A549 treated with RU486 at 1 μM for 4 hours (cell line): ENCODE results near the gene COQ2. TPM values are rescaled to one million over a fixed set of nuclear protein-coding genes. Genes with fewer than 3 reads are reported as not detected.

Experiments used
- total RNA-seq: library from RNA; stranded (reverse); fragments of 200-300 nt; extraction: Qiagen RNA extraction; gene quantifications from 5 replicates; pipeline ENCODE4 v1.2.3, GENCODE V29; 2022; ENCODE audit warnings: low read depth

The COQ2 gene, protein sequence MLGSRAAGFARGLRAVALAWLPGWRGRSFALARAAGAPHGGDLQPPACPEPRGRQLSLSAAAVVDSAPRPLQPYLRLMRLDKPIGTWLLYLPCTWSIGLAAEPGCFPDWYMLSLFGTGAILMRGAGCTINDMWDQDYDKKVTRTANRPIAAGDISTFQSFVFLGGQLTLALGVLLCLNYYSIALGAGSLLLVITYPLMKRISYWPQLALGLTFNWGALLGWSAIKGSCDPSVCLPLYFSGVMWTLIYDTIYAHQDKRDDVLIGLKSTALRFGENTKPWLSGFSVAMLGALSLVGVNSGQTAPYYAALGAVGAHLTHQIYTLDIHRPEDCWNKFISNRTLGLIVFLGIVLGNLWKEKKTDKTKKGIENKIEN
- 17.8 to 21.5 TPM (median 19.3 TPM) in 5 replicates for total RNA-seq

DNA sequence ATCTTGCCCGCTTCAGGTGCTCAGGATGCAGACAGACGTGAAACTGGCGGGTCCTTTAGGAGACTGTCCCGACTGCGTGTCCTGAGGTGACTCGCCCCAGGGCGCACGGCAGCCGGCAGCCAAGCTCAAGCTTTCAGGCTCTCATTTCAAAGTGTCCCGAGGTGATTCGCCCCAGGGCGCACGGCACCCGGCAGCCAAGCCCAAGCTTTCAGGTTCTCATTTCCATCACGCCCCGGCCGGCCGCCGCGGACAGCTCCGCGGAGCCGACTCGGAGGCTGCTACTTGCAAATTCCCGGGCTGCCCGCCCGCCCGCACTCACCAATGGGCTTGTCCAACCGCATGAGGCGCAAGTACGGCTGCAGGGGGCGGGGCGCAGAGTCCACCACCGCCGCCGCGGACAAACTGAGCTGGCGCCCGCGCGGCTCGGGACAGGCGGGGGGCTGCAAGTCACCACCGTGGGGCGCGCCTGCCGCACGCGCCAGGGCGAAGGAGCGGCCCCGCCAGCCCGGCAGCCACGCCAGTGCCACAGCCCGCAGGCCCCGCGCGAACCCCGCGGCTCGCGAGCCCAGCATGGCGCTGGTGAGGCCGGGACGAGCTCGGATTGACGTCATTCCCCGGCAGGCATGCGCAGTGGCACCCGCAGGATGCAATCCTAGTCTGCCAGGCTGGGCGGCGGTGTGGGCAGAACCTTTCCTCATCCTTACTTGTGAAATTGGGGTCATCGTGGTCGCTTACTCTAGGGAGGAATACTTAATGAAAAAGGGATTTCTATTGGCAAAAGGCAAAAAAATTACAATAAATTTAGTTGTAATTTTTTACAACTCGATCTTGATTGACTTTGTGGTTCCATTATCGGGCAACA lies at the start of gene COQ2:
TSS of gene COQ2 (minus strand) at position 606 of the 862 bp plus-strand sequence. CDS start at position 572, 34 bp downstream.

Other genes with a start within 250 kb of the COQ2 start
- gene COPS4, start 249.6 kb downstream of the COQ2 start, total RNA-seq: 23.3 to 39.3 TPM (median 26.5 TPM) in 5 replicates
- gene PLAC8, start 170.1 kb downstream of the COQ2 start, total RNA-seq: 0.66 to 1.6 TPM (median 1.1 TPM) in 5 replicates
- 1.1 to 1.8 TPM (median 1.3 TPM) in 5 replicates for gene HPSE, start 50.0 kb upstream of the COQ2 start, total RNA-seq
- 4.5 to 6.2 TPM (median 5.8 TPM) in 5 replicates for gene HELQ, start 171.0 kb upstream of the COQ2 start, total RNA-seq
- gene MRPS18C, start 171.3 kb upstream of the COQ2 start, total RNA-seq: 41.2 to 68.4 TPM (median 53.9 TPM) in 5 replicates
- 2.7 to 7.7 TPM (median 6.6 TPM) in 5 replicates for gene ABRAXAS1, start 200.3 kb upstream of the COQ2 start, total RNA-seq